ENCODE measurements around the gene OPA1.

GRCh38 chr3:193546129-193546528, 46.9 kb upstream of the OPA1 start:
- TF ChIP-seq CTCF (IDR thresholded peaks at IDR 0.05; ENCODE audit: low read depth, low read length) (no peak), EZH2phosphoT487 (IDR thresholded peaks at IDR 0.05; ENCODE audit: low read depth) (no peak)
